ENCODE data around the gene SH3GL3. TPM values are rescaled to one million over a fixed set of nuclear protein-coding genes. Genes with fewer than 3 reads are reported as not detected.

Gene SH3GL3
- polyA plus RNA-seq, 1 of the 3 experiments (the other 2 are of a cell fraction) = not detected

GRCh38 chr15:83472797-83473196 lies 25.7 kb downstream of the SH3GL3 start:
- no peaks in the 10 kb centered on the region for H3F3A ChIP-seq (replicated peaks; ENCODE audit: insufficient read depth)
- no peaks in the 10 kb centered on the region for H3K9me2 ChIP-seq
- ChIA-PET CTCF (no interaction called here), POLR2A (no interaction called here)
- no peaks in the 10 kb centered on the region for H3K79me2 ChIP-seq (ENCODE audit: insufficient read depth)
- no peaks in the 10 kb centered on the region for H3K9me3 ChIP-seq
- no peaks in the 10 kb centered on the region for H3K4me1 ChIP-seq (ENCODE audit: control insufficient read depth in 1 of 2, insufficient read depth in 2 of 2, low read depth in 1 of 2, low read length in 1 of 2)
- no peak overlapping the region for H3K4me2 ChIP-seq
- no peaks in the 10 kb centered on the region for H3K36me3 ChIP-seq (replicated peaks in 1 of 2; ENCODE audit: control insufficient read depth in 1 of 2, insufficient read depth in 2 of 2, low read length in 1 of 2)
- H3K27me3 ChIP-seq (ENCODE audit: insufficient read depth) = no peaks in the 10 kb centered on the region
- no peak for TF ChIP-seq SMC3 (IDR thresholded peaks at IDR 0.05; ENCODE audit: low read depth, low read length)
- H3K4me3 ChIP-seq (ENCODE audit: low read depth in 2 of 2, low read length in 1 of 2) = no peak overlapping the region
- no peak overlapping the region for H3K9ac ChIP-seq
- no peak for DNase-seq
- H4K20me1 ChIP-seq (ENCODE audit: insufficient read depth) = no peaks in the 10 kb centered on the region
- no peak overlapping the region for H2AFZ ChIP-seq (ENCODE audit: low read depth)
- WGBS (ENCODE audit: low lambda C conversion rate) = 0% methylated on average over 1 of the region's 4 CpGs
- no peak overlapping the region for H3K27ac ChIP-seq (ENCODE audit: low read depth in 2 of 2, low read length in 1 of 2)

- H2AFZ ChIP-seq (ENCODE audit: low read depth) = no peak overlapping the region
- 39% methylated on average over 4 of the region's 4 CpGs for WGBS (ENCODE audit: low lambda C conversion rate)
- no peak overlapping the region for H3K4me3 ChIP-seq (ENCODE audit: low read depth in 2 of 2, low read length in 1 of 2)
- no peaks in the 10 kb centered on the region for H4K20me1 ChIP-seq (ENCODE audit: insufficient read depth)
- H3K4me1 ChIP-seq (ENCODE audit: control insufficient read depth in 1 of 2, insufficient read depth in 2 of 2, low read depth in 1 of 2, low read length in 1 of 2) = no peaks in the 10 kb centered on the region
- H3K27me3 ChIP-seq (ENCODE audit: insufficient read depth) = no peaks in the 10 kb centered on the region
- H3K9ac ChIP-seq = no peak overlapping the region
- no peaks in the 10 kb centered on the region for H3K9me2 ChIP-seq
- DNase-seq = no peak
- no peaks in the 10 kb centered on the region for H3K79me2 ChIP-seq (ENCODE audit: insufficient read depth)
- H3K4me2 ChIP-seq = no peak overlapping the region
- no peaks in the 10 kb centered on the region for H3K9me3 ChIP-seq
- TF ChIP-seq REST (IDR thresholded peaks at IDR 0.05; ENCODE audit: low read depth, low read length) (no peak), MXI1 (IDR thresholded peaks at IDR 0.05; ENCODE audit: low read depth, low read length) (no peak), JUND (IDR thresholded peaks at IDR 0.05) (no peak), CHD2 (IDR thresholded peaks at IDR 0.05; ENCODE audit: low read length, partially characterized antibody) (no peak), NFIC (IDR thresholded peaks at IDR 0.05; ENCODE audit: borderline replicate concordance) (no peak)
- TF ChIP-seq, protein P1, sequence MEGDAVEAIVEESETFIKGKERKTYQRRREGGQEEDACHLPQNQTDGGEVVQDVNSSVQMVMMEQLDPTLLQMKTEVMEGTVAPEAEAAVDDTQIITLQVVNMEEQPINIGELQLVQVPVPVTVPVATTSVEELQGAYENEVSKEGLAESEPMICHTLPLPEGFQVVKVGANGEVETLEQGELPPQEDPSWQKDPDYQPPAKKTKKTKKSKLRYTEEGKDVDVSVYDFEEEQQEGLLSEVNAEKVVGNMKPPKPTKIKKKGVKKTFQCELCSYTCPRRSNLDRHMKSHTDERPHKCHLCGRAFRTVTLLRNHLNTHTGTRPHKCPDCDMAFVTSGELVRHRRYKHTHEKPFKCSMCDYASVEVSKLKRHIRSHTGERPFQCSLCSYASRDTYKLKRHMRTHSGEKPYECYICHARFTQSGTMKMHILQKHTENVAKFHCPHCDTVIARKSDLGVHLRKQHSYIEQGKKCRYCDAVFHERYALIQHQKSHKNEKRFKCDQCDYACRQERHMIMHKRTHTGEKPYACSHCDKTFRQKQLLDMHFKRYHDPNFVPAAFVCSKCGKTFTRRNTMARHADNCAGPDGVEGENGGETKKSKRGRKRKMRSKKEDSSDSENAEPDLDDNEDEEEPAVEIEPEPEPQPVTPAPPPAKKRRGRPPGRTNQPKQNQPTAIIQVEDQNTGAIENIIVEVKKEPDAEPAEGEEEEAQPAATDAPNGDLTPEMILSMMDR (IDR thresholded peaks at IDR 0.05) = no peak
- H3K27ac ChIP-seq (ENCODE audit: low read depth in 2 of 2, low read length in 1 of 2) = no peak overlapping the region
- ChIA-PET POLR2A (no interaction called here), CTCF (interaction anchor here (1.0 kb wide), 2 partner anchors 37 to 85 kb away, joined by 3 read pairs; no protein-coding TSS in a partner anchor)
- H3F3A ChIP-seq (replicated peaks; ENCODE audit: insufficient read depth) = no peaks in the 10 kb centered on the region
- H3K36me3 ChIP-seq (replicated peaks in 1 of 2; ENCODE audit: control insufficient read depth in 1 of 2, insufficient read depth in 2 of 2, low read length in 1 of 2) = no peaks in the 10 kb centered on the region
Observed at GRCh38 chr15:83474578-83474977, 27.4 kb downstream of the SH3GL3 start.

Data from SK-N-SH (cell line).